Measurements from ENCODE around the gene FOXP2.

FOXP2 gene

GRCh38 chr7:114620208-114620607, 205.6 kb downstream of the FOXP2 start:
- no peak overlapping the region for H3K4me3 ChIP-seq (replicated peaks in 1 of 2; ENCODE audit: low read depth in 2 of 2, low read length in 2 of 2)
- DNase-seq (ENCODE audit: low read depth in 2 of 2): no peak
- TF ChIP-seq CTCF (IDR thresholded peaks at IDR 0.05; ENCODE audit: low read depth, low read length): no peak

- no peak overlapping the region for H3K4me3 ChIP-seq (replicated peaks in 1 of 2; ENCODE audit: low read depth in 2 of 2, low read length in 2 of 2)
- no peak for DNase-seq (ENCODE audit: low read depth in 2 of 2)
- TF ChIP-seq CTCF (IDR thresholded peaks at IDR 0.05; ENCODE audit: low read depth, low read length): no peak
Measured at GRCh38 chr7:114622221-114622620, 207.6 kb downstream of the FOXP2 start.

DNA sequence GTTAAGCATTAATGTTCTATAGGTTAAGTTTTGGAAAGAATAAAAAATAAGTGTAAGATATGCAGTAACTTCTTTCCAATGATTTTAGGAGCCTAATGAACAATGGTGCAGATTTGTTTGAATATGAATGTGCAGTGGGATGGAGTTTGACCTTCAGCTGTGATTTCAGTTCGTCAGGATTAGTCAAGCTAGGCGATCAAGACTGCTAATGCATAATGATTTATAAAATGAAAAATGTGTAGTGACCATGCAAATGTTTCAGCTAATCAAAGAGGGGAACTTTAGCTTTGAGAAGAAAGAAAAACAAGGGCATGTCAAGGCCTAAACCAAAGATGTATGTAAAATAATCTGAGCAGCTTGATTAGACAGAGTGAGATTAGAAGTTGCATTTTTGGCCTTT, 208.5 kb downstream of the FOXP2 start:
- no peak for TF ChIP-seq CTCF (IDR thresholded peaks at IDR 0.05; ENCODE audit: low read depth, low read length)
- no peak for DNase-seq (ENCODE audit: low read depth in 2 of 2)
- no peak overlapping the region for H3K4me3 ChIP-seq (replicated peaks in 1 of 2; ENCODE audit: low read depth in 2 of 2, low read length in 2 of 2)

- no peak overlapping the region for H3K4me3 ChIP-seq (replicated peaks in 1 of 2; ENCODE audit: low read depth in 2 of 2, low read length in 2 of 2)
- TF ChIP-seq CTCF (IDR thresholded peaks at IDR 0.05; ENCODE audit: low read depth, low read length): no peak
- DNase-seq (ENCODE audit: low read depth in 2 of 2): no peak
Measured at GRCh38 chr7:114627231-114627630, 212.6 kb downstream of the FOXP2 start.

GRCh38 chr7:114628362-114628761, 213.7 kb downstream of the FOXP2 start:
- H3K4me3 ChIP-seq (replicated peaks in 1 of 2; ENCODE audit: low read depth in 2 of 2, low read length in 2 of 2): no peak overlapping the region
- TF ChIP-seq CTCF (IDR thresholded peaks at IDR 0.05; ENCODE audit: low read depth, low read length): no peak
- DNase-seq (ENCODE audit: low read depth in 2 of 2): no peak

- no peak for TF ChIP-seq CTCF (IDR thresholded peaks at IDR 0.05; ENCODE audit: low read depth, low read length)
- no peak overlapping the region for H3K4me3 ChIP-seq (replicated peaks in 1 of 2; ENCODE audit: low read depth in 2 of 2, low read length in 2 of 2)
- DNase-seq (ENCODE audit: low read depth in 2 of 2): no peak
Measured at GRCh38 chr7:114629762-114630161, 215.1 kb downstream of the FOXP2 start.

- no peak for TF ChIP-seq CTCF (IDR thresholded peaks at IDR 0.05; ENCODE audit: low read depth, low read length)
- no peak for DNase-seq (ENCODE audit: low read depth in 2 of 2)
- H3K4me3 ChIP-seq (replicated peaks in 1 of 2; ENCODE audit: low read depth in 2 of 2, low read length in 2 of 2): no peak overlapping the region
Measured at GRCh38 chr7:114630201-114630990, 215.8 kb downstream of the FOXP2 start.
